ENCODE measurements around the gene OR52E6.

- TF ChIP-seq EP300 (IDR thresholded peaks at IDR 0.05; ENCODE audit: borderline replicate concordance) (no peak), TEAD4 (IDR thresholded peaks at IDR 0.05) (no peak), CEBPB (IDR thresholded peaks at IDR 0.05) (no peak), TAF1 (IDR thresholded peaks at IDR 0.05; ENCODE audit: low read depth) (no peak)
- TF ChIP-seq, protein P1, sequence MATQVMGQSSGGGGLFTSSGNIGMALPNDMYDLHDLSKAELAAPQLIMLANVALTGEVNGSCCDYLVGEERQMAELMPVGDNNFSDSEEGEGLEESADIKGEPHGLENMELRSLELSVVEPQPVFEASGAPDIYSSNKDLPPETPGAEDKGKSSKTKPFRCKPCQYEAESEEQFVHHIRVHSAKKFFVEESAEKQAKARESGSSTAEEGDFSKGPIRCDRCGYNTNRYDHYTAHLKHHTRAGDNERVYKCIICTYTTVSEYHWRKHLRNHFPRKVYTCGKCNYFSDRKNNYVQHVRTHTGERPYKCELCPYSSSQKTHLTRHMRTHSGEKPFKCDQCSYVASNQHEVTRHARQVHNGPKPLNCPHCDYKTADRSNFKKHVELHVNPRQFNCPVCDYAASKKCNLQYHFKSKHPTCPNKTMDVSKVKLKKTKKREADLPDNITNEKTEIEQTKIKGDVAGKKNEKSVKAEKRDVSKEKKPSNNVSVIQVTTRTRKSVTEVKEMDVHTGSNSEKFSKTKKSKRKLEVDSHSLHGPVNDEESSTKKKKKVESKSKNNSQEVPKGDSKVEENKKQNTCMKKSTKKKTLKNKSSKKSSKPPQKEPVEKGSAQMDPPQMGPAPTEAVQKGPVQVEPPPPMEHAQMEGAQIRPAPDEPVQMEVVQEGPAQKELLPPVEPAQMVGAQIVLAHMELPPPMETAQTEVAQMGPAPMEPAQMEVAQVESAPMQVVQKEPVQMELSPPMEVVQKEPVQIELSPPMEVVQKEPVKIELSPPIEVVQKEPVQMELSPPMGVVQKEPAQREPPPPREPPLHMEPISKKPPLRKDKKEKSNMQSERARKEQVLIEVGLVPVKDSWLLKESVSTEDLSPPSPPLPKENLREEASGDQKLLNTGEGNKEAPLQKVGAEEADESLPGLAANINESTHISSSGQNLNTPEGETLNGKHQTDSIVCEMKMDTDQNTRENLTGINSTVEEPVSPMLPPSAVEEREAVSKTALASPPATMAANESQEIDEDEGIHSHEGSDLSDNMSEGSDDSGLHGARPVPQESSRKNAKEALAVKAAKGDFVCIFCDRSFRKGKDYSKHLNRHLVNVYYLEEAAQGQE (IDR thresholded peaks at IDR 0.05; ENCODE audit: low read depth), result no peak
Measured at GRCh38 chr11:5796541-5796940, 45.2 kb downstream of the OR52E6 start.
